Measurements from ENCODE around the gene VAMP2. TPM values are rescaled to one million over a fixed set of nuclear protein-coding genes. Genes with fewer than 3 reads are reported as not detected.

The VAMP2 gene
- total and polyA plus RNA-seq, 2 of the 4 experiments (the other 2 are of a cell fraction) = 2.3 to 33.3 TPM

DNA sequence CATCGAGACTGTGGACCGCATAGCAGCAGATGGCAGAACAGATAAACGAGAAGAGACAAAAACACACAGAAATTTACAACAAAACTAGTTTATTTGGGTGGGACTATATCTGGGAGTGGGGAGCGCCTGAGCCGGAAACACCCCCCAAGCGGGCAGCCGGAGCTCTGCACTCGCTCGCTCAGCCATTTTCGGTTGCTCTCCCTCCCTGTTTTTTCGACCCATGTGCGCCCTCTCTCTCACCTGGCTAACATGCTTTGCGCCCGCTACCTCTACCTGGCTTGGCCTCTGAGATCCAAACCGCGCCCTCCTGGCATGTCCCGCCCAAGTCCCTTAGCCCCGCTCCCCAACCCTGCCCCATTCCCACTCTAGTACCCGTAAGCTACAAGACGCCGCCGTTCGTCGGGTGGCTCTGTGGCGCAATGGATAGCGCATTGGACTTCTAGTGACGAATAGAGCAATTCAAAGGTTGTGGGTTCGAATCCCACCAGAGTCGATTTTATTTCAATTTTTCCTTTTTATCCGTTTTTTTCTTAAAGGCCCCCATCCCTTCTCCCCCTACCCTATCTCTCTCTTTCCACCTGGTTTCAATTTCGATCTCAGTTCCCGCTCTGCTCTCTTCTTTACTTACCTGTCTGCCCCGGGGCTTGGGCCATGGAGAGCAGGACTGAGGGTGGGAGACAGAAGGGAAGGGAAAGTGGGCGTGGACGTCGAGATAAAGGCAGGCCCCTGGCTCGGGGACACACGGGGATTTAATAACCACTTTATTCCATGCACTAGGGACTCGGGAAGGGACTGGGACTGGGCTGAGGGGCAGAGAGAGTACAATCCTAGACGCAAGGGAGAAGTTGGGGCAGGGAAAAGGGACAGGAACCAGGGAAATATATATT lies 42.0 kb downstream of the VAMP2 start:
- Histone ChIP-seq H3K4me1 (ENCODE audit: control insufficient read depth, insufficient read depth, low read length) (peaks cover 14% of the 10 kb centered on the region), H3K14ac (replicated peaks; ENCODE audit: low read depth, low read length) (no peak overlapping the region), H3K4ac (ENCODE audit: low read depth, low read length) (no peak overlapping the region), H3K9ac (ENCODE audit: low read depth, low read length) (peak overlapping the region; percentile 29; the same call in 1 of the 2 replicates), H2AFZ (replicated peaks; ENCODE audit: low read length, poor library complexity) (peak overlapping the region; percentile 92), H3K9me1 (ENCODE audit: insufficient read depth, low read length) (peaks cover 9% of the 10 kb centered on the region), H2BK5ac (ENCODE audit: low read depth, low read length, poor library complexity, severe bottlenecking) (peak overlapping the region; percentile 6), H2BK15ac (ENCODE audit: low read depth, low read length) (no peak overlapping the region), H4K91ac (ENCODE audit: insufficient read depth, low read depth, low read length) (no peak overlapping the region), H2BK20ac (ENCODE audit: low read depth, low read length) (no peak overlapping the region), H4K8ac (ENCODE audit: low read depth in 2 of 2, low read length in 2 of 2) (no peak overlapping the region), H2AK9ac (replicated peaks; ENCODE audit: low read depth, low read length, poor library complexity) (peak overlapping the region; percentile 63), H2BK120ac (ENCODE audit: low read depth, low read length) (no peak overlapping the region), H3K4me3 (ENCODE audit: insufficient read depth, low read depth, low read length) (peak overlapping the region; percentile 60), H3K18ac (ENCODE audit: low read depth, low read length) (no peak overlapping the region), H4K5ac (ENCODE audit: low read depth, low read length) (no peak overlapping the region), H3K4me2 (ENCODE audit: low read depth, low read length) (peak overlapping the region; percentile 87), H3K79me1 (ENCODE audit: low read depth in 1 of 2, low read length in 2 of 2) (no peaks in the 10 kb centered on the region; a peak in 1 of 4 replicates), H3K36me3 (ENCODE audit: control insufficient read depth, insufficient read depth, low read length) (no peaks in the 10 kb centered on the region), H3K56ac (ENCODE audit: extremely low read depth, insufficient read depth, low read length) (no peak overlapping the region), H3K9me3 (ENCODE audit: control insufficient read depth, insufficient read depth, low read length) (no peaks in the 10 kb centered on the region), H3K27ac (ENCODE audit: insufficient read depth, low read length) (no peak overlapping the region), H3K27me3 (ENCODE audit: control insufficient read depth, insufficient read depth, low read length) (peaks cover 9% of the 10 kb centered on the region), H3K23ac (ENCODE audit: low read depth, low read length) (no peak overlapping the region), H2AK5ac (ENCODE audit: low read depth, low read length) (no peak overlapping the region), H4K20me1 (ENCODE audit: insufficient read depth, low read length) (peaks cover 24% of the 10 kb centered on the region)
- POLR2A ChIA-PET (ENCODE audit: unreplicated experiment) = interaction anchor here (1.0 kb wide), 1 partner anchor 53 kb away, joined by 4 read pairs; no protein-coding TSS in a partner anchor
- in situ Hi-C loops (cut with MboI; ENCODE audit: low sequenced_read_pairs) = loop anchor here (5.0 kb wide), 1 partner anchor 102 kb away; no protein-coding TSS in a partner anchor
- peak; percentile 69 for DNase-seq
- ATAC-seq (ENCODE audit: low read depth) = peak; percentile 2
- intact Hi-C loops (cut with micrococcal nuclease) = loop anchor here (1.0 kb wide), 1 partner anchor 67 kb away; no protein-coding TSS in a partner anchor
- no TSS peak for BruUV-seq (replicated peaks)
- TF ChIP-seq FOS (IDR thresholded peaks at IDR 0.05; ENCODE audit: low read depth, low read length) (peak; percentile 77; the same call in 1 of the 2 replicates), CEBPB (IDR thresholded peaks at IDR 0.05; ENCODE audit: low read depth, low read length) (peak; percentile 79), RCOR1 (IDR thresholded peaks at IDR 0.05; ENCODE audit: insufficient replicate concordance, low read length) (no peak), POLR2A (IDR thresholded peaks at IDR 0.05; ENCODE audit: low read depth, low read length) (0 out of 2 replicates have a peak, but pooled peaks have one; percentile 62), MAZ (IDR thresholded peaks at IDR 0.05; ENCODE audit: borderline replicate concordance, low read depth, low read length) (peak; percentile 48; the same call in 1 of the 2 replicates), NFE2L2 (IDR thresholded peaks at IDR 0.05; ENCODE audit: low read depth, low read length) (no peak), MXI1 (IDR thresholded peaks at IDR 0.05; ENCODE audit: borderline replicate concordance, low read depth, low read length) (no peak)
- TF ChIP-seq, protein P1, sequence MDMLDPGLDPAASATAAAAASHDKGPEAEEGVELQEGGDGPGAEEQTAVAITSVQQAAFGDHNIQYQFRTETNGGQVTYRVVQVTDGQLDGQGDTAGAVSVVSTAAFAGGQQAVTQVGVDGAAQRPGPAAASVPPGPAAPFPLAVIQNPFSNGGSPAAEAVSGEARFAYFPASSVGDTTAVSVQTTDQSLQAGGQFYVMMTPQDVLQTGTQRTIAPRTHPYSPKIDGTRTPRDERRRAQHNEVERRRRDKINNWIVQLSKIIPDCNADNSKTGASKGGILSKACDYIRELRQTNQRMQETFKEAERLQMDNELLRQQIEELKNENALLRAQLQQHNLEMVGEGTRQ (IDR thresholded peaks at IDR 0.05; ENCODE audit: low read depth, low read length) = no peak
- TF ChIP-seq, protein P2, sequence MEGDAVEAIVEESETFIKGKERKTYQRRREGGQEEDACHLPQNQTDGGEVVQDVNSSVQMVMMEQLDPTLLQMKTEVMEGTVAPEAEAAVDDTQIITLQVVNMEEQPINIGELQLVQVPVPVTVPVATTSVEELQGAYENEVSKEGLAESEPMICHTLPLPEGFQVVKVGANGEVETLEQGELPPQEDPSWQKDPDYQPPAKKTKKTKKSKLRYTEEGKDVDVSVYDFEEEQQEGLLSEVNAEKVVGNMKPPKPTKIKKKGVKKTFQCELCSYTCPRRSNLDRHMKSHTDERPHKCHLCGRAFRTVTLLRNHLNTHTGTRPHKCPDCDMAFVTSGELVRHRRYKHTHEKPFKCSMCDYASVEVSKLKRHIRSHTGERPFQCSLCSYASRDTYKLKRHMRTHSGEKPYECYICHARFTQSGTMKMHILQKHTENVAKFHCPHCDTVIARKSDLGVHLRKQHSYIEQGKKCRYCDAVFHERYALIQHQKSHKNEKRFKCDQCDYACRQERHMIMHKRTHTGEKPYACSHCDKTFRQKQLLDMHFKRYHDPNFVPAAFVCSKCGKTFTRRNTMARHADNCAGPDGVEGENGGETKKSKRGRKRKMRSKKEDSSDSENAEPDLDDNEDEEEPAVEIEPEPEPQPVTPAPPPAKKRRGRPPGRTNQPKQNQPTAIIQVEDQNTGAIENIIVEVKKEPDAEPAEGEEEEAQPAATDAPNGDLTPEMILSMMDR (conservative IDR thresholded peaks at IDR 0.05; ENCODE audit: low read depth, low read length) = 0 out of 2 replicates have a peak, but pooled peaks have one; percentile 25
- dilution Hi-C loops (cut with HindIII; ENCODE audit: low sequenced_read_pairs, unreplicated experiment) = loop anchor here (25.0 kb wide), 1 partner anchor 117 kb away; the partner anchor contains the start of genes CTC1 and PFAS
- 0% methylated on average over 9 of the region's 40 CpGs; no CpG with 5 or more reads in 1 of the 2 experiments for WGBS, 2 experiments (ENCODE audit: extremely low coverage in 2 of 2, insufficient read length in 1 of 2)
- CTCF ChIA-PET = interaction anchor here (0.6 to 3.7 kb wide), 5 partner anchors 17 to 209 kb away, joined by 3 to 25 read pairs (median 6); no protein-coding TSS in a partner anchor
